HG02884 (cell line): ENCODE data around the gene AFAP1L2.

Source experiments
- ATAC-seq: cut with Tn5 transposase; IDR thresholded peaks from one replicate; pipeline ENCODE4 v1.9.1; 2021; ENCODE audit warnings: mild to moderate bottlenecking, moderate library complexity; ENCODE audit not compliant: unreplicated experiment

The AFAP1L2 gene

DNA sequence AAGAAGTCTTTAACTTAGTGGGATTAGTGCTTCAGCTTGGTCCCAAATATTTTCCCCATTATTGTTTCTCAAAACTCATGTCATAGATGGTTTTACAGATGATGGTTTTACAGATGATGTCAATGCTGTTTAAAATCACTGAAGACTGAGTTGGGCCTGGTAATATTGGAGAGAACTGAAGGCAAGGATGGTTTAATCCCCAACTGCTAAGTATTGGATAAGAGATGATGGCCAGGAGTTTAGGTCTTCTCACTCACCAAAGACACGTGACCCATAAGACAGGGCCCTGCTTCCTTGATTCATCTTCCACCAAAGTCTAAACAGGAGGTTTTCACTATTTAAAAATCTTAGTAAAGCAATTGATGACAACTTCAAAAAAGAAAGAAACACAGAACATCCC, 108.9 kb downstream of the AFAP1L2 start:
- ATAC-seq = no peak

DNA sequence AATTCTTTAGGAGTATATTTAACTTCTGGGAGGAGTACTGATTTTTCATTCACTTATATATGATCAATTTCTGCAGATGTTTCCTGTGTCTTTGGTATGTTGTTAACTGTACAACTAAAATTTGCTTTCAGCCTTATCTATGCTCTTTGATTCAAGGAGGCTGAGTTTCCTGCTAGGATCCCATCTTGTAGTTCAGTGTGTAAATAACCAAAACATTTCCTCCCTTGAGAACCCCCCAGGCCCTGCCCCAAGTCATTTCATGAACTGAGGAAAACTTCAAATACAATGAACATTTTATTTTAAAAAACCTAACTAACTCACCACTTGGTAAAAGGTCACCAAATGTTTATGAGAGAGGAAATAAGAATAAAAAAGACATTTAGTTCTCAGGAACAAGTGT, 109.8 kb downstream of the AFAP1L2 start:
- no peak for ATAC-seq

DNA sequence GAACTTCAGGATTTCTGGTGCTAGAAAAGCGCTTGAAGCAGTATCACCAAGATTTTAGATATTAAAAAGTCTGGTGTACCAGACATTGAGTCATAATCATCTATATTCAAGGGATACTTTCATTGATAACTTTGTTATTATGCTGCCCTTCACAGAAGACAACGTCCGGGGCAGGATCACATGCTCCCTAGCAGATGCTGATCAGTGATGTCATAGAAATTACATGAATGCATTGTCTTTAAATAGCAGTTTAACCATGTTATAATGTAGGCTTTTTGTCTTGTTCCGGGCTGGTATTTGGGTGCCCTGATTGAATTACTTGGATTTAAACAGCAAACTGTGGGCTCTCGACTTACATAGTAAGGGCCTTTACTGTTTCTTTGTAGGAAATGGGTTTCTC, 111.2 kb downstream of the AFAP1L2 start:
- no peak for ATAC-seq

DNA sequence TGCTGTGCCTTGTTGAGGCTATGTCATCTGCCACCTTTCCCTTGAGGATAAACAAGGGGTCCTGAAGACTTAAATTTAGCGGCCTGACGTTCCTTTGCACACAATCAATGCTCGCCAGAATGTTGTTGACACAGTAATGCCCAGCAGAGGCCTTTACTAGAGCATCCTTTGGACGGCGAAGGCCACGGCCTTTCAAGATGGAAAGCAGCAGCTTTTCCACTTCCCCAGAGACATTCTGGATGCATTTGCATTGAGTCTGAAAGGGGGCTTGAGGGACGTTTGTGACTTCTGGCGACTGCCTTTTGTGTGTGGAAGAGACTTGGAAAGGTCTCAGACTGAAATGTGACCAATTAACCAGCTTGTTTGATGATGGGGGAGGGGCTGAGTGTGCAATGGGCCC, 112.8 kb downstream of the AFAP1L2 start:
- ATAC-seq = no peak

DNA sequence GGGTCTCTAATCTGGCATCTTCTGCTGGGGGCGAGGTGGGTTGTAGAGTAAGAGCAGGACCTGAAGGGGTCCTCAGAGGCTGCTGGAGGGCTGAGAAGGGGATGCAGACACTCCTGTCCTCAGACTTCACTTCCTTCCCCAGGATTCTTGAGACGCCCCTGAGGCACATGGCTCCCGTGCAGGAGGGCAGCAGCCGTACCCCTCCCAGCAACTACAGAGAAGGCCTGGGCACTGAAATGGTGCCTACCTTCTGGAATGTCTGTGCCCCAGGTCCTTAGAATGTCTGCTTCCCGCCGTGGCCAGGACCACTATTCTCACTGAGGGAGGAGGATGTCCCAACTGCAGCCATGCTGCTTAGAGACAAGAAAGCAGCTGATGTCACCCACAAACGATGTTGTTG, 113.2 kb downstream of the AFAP1L2 start:
- no peak for ATAC-seq

DNA sequence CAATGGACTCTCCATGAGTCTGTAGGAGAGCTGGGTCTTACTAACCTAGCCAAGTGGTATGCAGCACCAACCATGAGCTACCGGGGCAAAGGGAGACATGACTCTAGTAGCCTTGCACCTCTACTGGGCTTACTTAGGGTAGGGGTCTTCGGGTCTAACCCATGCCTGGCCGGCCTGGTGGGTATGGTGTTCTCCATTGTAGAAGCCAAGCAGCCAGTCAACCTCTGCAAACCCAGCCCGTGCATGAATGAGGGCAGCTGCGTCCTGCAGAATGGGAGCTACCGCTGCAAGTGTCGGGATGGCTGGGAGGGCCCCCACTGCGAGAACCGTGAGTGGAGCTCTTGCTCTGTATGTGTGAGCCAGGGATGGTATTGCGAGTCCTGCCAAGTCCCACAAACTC, 114.3 kb downstream of the AFAP1L2 start:
- no peak for ATAC-seq

DNA sequence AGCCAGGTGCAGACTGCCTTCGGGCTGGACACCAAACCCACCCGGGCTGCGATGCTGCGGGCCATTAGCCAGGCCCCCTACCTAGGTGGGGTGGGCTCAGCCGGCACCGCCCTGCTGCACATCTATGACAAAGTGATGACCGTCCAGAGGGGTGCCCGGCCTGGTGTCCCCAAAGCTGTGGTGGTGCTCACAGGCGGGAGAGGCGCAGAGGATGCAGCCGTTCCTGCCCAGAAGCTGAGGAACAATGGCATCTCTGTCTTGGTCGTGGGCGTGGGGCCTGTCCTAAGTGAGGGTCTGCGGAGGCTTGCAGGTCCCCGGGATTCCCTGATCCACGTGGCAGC, 115.2 kb downstream of the AFAP1L2 start:
- no peak for ATAC-seq

DNA sequence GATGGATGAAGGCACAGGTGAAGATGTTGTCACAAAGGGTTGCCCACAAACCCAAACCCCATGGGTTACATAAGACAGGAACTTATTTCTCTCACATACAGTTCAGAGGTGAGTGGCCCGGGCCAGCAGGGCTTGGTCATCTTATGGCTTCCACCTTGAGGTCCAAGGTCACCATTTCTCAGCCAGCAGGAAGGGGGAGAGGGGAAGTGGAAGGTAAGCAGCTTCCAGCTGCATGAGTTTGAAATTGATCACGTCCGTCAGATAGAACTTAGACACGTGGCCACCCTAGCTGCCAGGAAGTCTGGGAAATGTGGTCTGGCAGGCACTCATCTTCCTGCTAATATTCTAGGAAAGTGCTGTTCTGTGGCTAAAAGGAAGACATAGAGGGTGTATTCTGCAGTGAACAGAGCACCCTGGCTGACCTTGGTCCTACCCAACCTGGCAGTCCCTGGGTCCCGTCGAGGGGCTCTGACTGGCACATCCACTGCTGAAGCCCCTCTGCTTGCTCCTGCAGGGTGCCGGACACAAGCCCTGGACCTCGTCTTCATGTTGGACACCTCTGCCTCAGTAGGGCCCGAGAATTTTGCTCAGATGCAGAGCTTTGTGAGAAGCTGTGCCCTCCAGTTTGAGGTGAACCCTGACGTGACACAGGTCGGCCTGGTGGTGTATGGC, 115.7 kb downstream of the AFAP1L2 start:
- no peak for ATAC-seq

DNA sequence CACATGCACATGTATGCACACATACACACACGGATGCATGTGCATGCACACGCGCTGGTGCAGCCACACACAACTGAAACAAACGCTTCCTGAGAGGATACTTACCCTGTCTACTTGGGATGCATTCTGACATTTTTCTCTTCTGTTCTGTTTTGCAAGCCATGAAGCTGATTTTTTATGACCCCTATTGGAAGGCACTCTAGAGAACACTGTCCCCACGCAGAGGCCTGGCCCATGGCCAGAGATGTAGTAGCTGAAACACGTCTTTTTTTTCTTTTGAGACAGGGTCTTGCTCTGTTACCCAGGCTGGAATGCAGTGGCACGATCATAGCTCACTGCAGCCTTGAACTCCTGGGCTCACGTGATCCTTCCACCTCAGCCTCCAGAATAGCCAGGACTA, 117.4 kb downstream of the AFAP1L2 start:
- ATAC-seq = no peak

DNA sequence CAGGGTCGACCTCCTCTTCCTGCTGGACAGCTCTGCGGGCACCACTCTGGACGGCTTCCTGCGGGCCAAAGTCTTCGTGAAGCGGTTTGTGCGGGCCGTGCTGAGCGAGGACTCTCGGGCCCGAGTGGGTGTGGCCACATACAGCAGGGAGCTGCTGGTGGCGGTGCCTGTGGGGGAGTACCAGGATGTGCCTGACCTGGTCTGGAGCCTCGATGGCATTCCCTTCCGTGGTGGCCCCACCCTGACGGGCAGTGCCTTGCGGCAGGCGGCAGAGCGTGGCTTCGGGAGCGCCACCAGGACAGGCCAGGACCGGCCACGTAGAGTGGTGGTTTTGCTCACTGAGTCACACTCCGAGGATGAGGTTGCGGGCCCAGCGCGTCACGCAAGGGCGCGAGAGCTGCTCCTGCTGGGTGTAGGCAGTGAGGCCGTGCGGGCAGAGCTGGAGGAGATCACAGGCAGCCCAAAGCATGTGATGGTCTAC, 118.3 kb downstream of the AFAP1L2 start:
- no peak for ATAC-seq

DNA sequence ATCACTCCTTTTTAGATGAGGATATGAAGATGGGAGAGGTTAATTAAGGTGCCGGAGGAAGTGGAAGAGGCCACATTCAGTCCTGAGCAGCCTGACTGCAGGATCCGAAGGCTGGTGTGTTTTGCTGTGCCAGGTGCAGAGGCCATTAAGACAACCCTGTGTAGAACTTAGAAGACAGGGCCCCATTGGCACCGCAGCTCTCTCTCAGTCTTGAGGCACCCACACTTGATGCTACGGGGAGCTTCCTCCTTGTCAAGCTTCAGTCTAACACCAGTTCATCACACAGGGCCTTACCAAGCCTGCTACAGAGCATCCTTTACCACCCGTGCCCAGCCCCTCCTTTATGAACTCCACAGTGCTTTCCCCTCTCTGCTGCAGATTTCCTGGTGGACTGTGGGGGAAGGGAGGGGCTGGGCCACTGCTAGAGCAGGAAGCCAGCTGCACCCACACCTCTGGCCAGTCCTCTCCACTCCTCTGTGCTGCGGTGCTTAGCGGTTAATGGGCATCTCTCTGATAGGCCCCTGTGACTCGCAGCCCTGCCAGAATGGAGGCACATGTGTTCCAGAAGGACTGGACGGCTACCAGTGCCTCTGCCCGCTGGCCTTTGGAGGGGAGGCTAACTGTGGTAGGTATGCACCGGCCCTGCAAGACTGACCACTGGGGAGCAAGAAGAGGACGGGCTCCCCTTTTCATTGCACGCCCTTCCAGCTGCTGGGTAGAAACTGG, 119.8 kb downstream of the AFAP1L2 start:
- ATAC-seq = no peak

DNA sequence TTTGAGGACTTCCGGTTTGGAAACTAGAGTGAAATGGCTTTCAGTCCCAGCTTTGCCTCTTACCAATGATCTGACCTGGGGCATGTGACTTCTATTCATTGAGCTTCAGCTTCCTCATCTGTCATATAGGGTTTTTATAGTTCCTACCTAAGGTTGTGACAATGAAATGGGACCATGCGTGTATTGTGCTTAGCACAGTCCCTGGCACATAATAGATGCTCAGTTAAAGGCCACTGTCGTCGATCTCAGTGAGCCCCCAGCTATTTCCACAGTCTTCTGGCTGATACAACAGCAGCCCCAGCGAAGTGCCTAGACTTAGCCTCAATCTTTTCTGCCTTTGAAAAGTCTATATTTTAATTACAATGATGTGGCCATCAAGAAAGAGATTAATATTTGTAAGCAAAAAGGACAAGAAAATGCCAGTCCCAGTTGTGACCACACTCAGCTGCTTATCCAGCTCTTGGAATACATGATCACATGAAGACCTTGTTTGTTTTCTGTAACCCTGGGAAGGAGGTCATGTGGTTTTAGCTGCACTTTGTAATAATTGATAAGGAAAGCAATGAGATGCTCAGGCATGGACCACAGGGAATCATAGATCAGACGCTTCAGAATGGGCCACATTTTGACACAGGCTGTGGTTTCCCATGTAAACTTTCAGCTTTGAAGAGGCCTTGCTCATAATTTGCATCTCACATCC, 120.6 kb downstream of the AFAP1L2 start:
- no peak for ATAC-seq

DNA sequence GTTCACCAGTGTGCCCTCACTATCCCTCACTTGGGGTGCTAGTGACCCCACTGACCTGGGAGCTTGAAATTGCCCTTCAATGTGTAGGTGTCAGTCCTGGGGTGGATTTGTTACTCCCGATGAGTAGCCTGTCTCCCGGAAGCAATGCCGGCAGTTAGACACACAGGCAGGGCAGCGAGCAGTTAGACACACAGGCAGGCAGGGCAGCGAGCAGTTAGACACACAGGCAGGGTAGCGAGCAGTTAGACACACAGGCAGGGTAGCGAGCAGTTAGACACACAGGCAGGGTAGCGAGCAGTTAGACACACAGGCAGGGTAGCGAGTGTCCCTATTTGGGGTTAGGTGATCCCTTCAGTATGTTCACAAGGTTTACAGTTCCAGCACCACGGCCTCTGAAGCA, 121.2 kb downstream of the AFAP1L2 start:
- ATAC-seq = no peak

DNA sequence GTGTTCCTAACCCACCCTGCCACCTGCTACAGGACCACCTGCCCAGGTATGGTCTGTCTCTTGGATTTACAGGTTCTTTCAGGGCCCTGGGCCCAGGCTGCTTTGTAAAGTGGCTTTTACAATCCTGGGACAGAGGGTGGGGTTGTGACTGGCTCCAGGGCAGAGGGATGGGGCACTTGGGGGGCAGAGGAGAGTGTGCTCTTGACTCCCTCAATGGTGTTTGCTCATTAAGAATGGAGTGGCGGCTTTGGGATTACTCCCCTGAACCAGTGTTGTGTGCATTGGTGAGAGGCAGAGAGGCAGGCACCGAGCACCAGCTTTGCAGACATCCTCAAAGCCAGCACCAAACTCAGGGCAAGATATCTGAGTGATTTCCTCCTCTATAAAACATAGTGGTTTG, 121.8 kb downstream of the AFAP1L2 start:
- no peak for ATAC-seq

DNA sequence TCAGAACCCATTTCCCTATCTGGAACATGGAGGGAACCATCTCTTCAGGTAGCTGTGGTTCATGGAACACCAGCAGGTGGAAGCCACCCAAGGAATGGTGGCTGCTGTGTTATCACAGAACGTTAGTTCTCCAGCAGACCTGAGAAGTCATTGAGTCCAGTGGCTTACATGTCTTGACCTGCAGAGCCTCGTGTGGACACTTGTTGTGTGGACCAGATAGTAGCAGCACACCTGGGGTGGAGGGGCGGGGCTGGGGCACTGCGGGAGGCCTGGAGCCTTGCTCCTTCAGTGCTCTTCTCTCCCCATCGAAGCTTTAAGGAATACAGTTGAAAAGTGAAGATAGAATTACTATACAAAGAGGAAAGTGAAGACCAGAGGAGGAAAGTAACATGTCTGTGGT, 122.8 kb downstream of the AFAP1L2 start:
- no peak for ATAC-seq

DNA sequence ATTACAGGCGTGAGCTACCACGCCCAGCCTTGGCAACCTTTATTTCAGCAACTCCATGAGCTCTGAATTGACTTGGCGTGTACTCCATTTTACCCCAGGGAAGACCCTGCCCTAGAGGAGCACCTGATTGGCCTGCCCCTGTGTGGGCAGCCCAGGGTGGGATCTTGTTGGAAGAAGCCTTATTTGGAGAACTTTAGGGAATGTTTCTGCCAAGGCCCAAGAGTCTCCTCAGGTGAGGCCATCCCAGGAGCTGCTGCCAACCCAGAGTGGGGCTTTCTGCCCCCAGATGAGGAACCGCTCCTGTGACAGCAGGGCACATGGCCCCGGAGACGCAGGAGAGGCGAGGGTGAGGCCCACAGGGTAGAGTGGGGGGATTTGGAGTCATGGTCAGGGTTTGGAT, 123.3 kb downstream of the AFAP1L2 start:
- ATAC-seq = no peak

DNA sequence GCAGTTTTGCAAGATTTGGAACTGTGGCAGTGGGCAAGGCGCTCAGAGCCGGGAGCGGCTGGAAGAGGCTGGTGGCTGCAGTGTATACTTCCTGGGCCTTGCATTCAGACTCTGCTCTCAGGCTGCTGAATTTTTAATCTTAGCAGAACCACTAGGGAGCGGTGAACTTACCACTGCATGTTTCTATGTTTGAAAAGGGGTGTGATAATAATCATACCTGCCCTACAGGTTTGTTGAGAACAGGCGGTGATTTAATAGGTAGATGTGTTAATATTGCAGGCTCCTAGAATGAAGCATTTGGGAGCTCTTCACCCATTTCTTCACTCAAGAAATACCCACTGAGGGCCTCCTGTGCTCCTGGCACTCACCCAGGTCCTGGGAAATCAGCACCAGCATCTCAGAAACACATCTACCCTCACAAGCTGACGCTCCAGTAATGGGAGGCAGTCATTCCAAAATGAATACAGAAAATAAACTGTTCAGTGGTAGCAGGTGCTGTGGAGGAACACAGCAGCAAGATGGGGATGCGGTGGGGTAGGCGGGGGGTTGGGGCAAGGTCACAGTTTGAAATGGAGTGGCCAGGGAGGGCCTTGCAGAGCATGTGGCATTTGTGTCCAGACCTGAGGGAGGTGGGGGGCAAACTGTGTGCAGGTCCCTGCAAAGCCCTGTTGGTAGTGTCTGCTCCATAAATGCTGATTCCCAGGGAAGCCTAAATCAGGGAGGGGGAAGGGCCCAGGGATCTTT, 124.2 kb downstream of the AFAP1L2 start:
- no peak for ATAC-seq

DNA sequence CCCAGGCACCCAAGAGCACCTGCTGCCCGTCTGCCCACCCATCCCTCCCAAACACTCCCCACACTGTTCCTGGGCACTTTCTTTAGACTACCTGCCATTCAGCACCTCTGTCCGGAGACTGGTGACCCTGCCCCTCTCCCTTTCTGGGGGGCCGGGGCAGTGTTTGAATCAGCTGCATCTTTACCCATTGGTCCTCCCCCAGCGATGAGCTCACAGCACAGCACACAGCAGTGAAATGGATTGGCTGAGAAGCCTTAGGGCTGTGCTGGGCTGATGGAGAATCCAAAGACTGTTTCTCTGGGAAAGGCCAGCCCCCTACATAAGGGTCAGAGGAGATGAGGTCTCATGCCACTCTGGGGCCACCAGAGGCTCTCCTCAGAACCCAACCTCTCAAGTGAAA, 125.0 kb downstream of the AFAP1L2 start:
- no peak for ATAC-seq

DNA sequence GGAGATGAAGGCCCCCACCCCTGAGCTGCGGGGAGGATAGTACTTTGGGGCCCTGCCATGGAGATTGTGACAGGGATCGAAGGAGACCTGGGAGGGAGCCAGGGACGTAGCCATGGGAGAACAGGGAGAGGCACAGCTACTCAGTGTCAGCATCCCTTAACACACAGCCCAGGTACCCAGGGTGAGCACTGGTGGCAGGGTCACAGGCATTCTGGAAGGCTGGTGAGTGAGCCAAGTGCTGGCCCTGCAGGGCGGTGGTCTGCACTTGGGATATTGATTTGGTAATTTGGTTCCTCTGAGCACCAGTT, 125.5 kb downstream of the AFAP1L2 start:
- no peak for ATAC-seq

DNA sequence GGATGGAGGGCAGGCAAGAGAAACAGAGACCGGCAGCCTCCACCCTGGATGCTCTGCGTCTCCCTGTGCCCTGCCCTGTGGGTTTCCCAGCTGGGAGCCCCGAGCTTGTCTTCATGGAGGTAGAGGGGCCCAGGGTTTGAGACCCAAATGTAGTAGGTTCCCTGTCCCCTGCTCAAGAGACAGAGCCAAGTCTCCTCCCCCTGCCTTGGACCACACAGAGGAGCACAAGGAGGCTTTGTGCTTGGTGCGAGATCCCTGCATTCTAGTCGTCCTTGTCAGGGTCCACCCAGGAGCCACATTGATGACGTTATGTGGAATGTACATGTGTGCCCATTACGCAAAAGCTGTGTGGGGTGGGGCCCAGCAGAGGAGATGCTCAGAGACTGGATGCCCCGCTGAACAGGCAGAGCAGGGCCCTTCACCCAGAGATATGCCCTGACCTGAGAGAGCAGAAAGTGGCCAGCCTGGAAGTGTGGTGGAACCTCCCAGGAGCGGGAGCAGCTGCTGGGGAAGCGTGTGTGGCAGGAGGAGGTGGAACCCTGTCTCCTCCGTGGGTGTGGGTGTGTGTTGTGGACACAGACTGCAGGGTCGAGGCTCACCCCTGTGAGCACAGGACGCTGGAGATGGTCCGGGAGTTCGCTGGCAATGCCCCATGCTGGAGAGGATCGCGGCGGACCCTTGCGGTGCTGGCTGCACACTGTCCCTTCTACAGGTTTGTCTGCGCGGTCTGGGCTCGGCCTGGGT, 126.0 kb downstream of the AFAP1L2 start:
- ATAC-seq = no peak

DNA sequence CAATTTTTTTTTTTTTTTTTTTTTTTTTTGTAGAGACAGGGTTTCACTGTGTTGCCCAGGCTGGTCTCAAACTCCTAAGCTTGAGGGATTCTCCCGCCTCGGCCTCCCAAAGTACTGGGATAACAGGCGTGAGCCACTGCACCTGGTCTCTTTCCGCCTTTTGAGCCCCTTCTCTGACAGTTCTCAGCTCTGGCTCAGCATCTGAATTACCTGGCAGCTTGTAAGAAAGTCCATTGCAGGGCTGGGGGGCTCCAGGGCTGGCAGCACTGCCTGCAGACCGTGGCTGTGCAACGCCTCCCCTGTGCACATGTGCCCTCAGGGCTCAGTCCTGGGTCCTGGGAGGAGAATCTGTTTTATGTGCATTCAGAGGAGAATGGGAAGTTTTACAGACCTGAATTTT, 127.6 kb downstream of the AFAP1L2 start:
- ATAC-seq = no peak
